A549 (cell line): ENCODE measurements around the gene MOB1A. TPM values are rescaled to one million over a fixed set of nuclear protein-coding genes. Genes with fewer than 3 reads are reported as not detected.

Source experiments
- ATAC-seq, 2 experiments: fragments of 200-7000 bp in 1 of 2; fragments of >200 bp in 1 of 2; cut with Nextera tagmentation in 1 of 2; cut with Tn5 transposase in 1 of 2; 3 replicates each; pipeline versions ENCODE4 v1.8.0 to v1.9.1; 2018 to 2020; ENCODE audit warnings: mild to moderate bottlenecking in 1 of 2, moderate library complexity in 1 of 2
- CTCF ChIA-PET: fragments of 300-600 bp; sonication (Branson Sonifier 250); formaldehyde crosslinking; extraction: SDS; loops from one replicate; lab custom pipeline; 2021; ENCODE audit warnings: antibody characterized with exemption, inconsistent platforms; lab: Yijun Ruan, JAX
- POLR2A ChIA-PET: fragments of 350-600 bp; formaldehyde crosslinking; extraction: SDS; loops from one replicate; lab custom pipeline; 2021; ENCODE audit warnings: antibody characterized with exemption, inconsistent platforms; lab: Yijun Ruan, JAX
- DNase-seq, 2 experiments: peaks; one replicate each; pipeline versions ENCODE4 v3.0.0 to v3.0.0-alpha.2; 2011 to 2016; ENCODE audit warnings: low read depth in 1 of 2, low spot score in 1 of 2
- FAIRE-seq: peaks from 2 replicates; lab custom pipeline; 2011; peaks lifted over from hg19 to GRCh38; lab: Jason Lieb, UNC
- H3K27ac ChIP-seq, 2 experiments: fragments of >200 bp; sonication (Bioruptor Twin); formaldehyde crosslinking; 3 replicates each; pipeline ENCODE4 v1.5.1; 2016 to 2017
- H3K4me1 ChIP-seq: fragments of >200 bp; sonication (Bioruptor Twin); formaldehyde crosslinking; 3 replicates; pipeline ENCODE4 v1.6.1; 2016
- H3K4me2 ChIP-seq: fragments of >200 bp; sonication (Bioruptor Twin); formaldehyde crosslinking; 3 replicates; pipeline ENCODE4 v1.6.1; 2016
- H3K4me3 ChIP-seq: fragments of >200 bp; sonication (Bioruptor Twin); formaldehyde crosslinking; 3 replicates; pipeline ENCODE4 v1.5.1; 2016
- H3K9me3 ChIP-seq: fragments of >200 bp; sonication (Bioruptor Twin); formaldehyde crosslinking; 3 replicates; pipeline ENCODE4 v1.6.1; 2016
- BCL3 ChIP-seq: fragments of >200 bp; sonication (Bioruptor Twin); formaldehyde crosslinking; IDR thresholded peaks from 3 replicates; pipeline ENCODE4 v1.6.1; 2016
- CBX2 ChIP-seq: fragments of 200-600 bp; sonication (generic); IDR thresholded peaks from 2 replicates; pipeline ENCODE4 v1.6.1; 2016; ENCODE audit warnings: low read depth, mild to moderate bottlenecking, borderline replicate concordance
- CEBPB ChIP-seq, 2 experiments: fragments of >200 bp in 1 of 2; sonication (Bioruptor Twin) in 1 of 2; formaldehyde crosslinking in 1 of 2; IDR thresholded peaks; 2 replicates each; pipeline ENCODE4 v1.6.1; 2012 to 2016
- EHF ChIP-seq: fragments of 250-450 bp; sonication (Bioruptor Pico); IDR thresholded peaks from 2 replicates; pipeline ENCODE4 v1.5.0; 2020; ENCODE audit warnings: mild to moderate bottlenecking
- FOSB ChIP-seq: fragments of 250-450 bp; sonication (Bioruptor Pico); IDR thresholded peaks from 2 replicates; pipeline ENCODE4 v1.5.0; 2020; ENCODE audit warnings: mild to moderate bottlenecking, moderate library complexity
- HDAC2 ChIP-seq: fragments of 200-600 bp; sonication (generic); IDR thresholded peaks from 2 replicates; pipeline ENCODE4 v1.6.1; 2016
- HES2 ChIP-seq: fragments of >200 bp; sonication (Bioruptor Twin); formaldehyde crosslinking; IDR thresholded peaks from 2 replicates; pipeline ENCODE4 v1.6.1; 2016
- HEYL ChIP-seq: fragments of 250-450 bp; sonication (Bioruptor Pico); IDR thresholded peaks from 2 replicates; pipeline ENCODE4 v1.8.0; 2021; ENCODE audit warnings: mild to moderate bottlenecking, moderate library complexity
- HOXA7 ChIP-seq: fragments of 250-450 bp; sonication (Bioruptor Pico); IDR thresholded peaks from 2 replicates; pipeline ENCODE4 v1.5.0; 2020; ENCODE audit warnings: mild to moderate bottlenecking, moderate library complexity
- JUNB ChIP-seq: fragments of >200 bp; sonication (Bioruptor Twin); formaldehyde crosslinking; IDR thresholded peaks from 2 replicates; pipeline ENCODE4 v1.6.1; 2016
- KDM5A ChIP-seq: fragments of 200-600 bp; sonication (generic); IDR thresholded peaks from 2 replicates; pipeline ENCODE4 v1.6.1; 2016; ENCODE audit warnings: antibody characterized with exemption, mild to moderate bottlenecking
- NFE2L2 ChIP-seq: fragments of 150-350 bp; conservative IDR thresholded peaks from 2 replicates; pipeline ENCODE4 v1.6.1; 2014; ENCODE audit warnings: low read length
- POLR2AphosphoS2 ChIP-seq: conservative IDR thresholded peaks from 2 replicates; pipeline ENCODE4 v1.6.1; 2012; ENCODE audit warnings: low read length, improper control_type of control experiment, inconsistent platforms
- RAD21 ChIP-seq, 2 experiments: fragments of >200 bp in 1 of 2; sonication (Bioruptor Twin) in 1 of 2; formaldehyde crosslinking in 1 of 2; IDR thresholded peaks in 1 of 2; conservative IDR thresholded peaks in 1 of 2; 2 replicates in 1 of 2; 3 replicates in 1 of 2; pipeline ENCODE4 v1.6.1; 2012 to 2018; ENCODE audit warnings: inconsistent platforms in 1 of 2
- RARB ChIP-seq: fragments of 250-450 bp; sonication (Bioruptor Pico); IDR thresholded peaks from 2 replicates; pipeline ENCODE4 v1.8.0; 2021; ENCODE audit warnings: mild to moderate bottlenecking, moderate library complexity
- RFX5 ChIP-seq: fragments of 450-650 bp; IDR thresholded peaks from 2 replicates; pipeline ENCODE4 v1.7.1; 2014; ENCODE audit warnings: antibody characterized with exemption, mild to moderate bottlenecking, moderate library complexity
- RNF2 ChIP-seq: fragments of 200-600 bp; sonication (generic); IDR thresholded peaks from 2 replicates; pipeline ENCODE4 v1.6.1; 2016; ENCODE audit warnings: low read depth, mild to moderate bottlenecking, antibody characterized with exemption, moderate library complexity, borderline replicate concordance
- SMC3 ChIP-seq: fragments of >200 bp; sonication (Bioruptor Twin); formaldehyde crosslinking; IDR thresholded peaks from 3 replicates; pipeline ENCODE4 v1.6.1; 2018; ENCODE audit warnings: inconsistent platforms
- SREBF2 ChIP-seq: fragments of 450-650 bp; IDR thresholded peaks from 2 replicates; pipeline ENCODE4 v1.6.1; 2014; ENCODE audit warnings: mild to moderate bottlenecking, moderate library complexity
- TP53 ChIP-seq: fragments of 250-450 bp; sonication (Bioruptor Pico); IDR thresholded peaks from 2 replicates; pipeline ENCODE4 v1.5.0; 2021; ENCODE audit warnings: mild to moderate bottlenecking, moderate library complexity
- ZFP36 ChIP-seq: fragments of 450-650 bp; IDR thresholded peaks from 2 replicates; pipeline ENCODE4 v1.6.1; 2014; ENCODE audit warnings: borderline replicate concordance; ENCODE audit not compliant: partially characterized antibody
- ZSCAN20 ChIP-seq: fragments of 250-450 bp; sonication (Bioruptor Pico); IDR thresholded peaks from 2 replicates; pipeline ENCODE4 v1.8.0; 2022; ENCODE audit warnings: mild to moderate bottlenecking, moderate library complexity
- WGBS: methylation state at CpG from one replicate; pipeline ENCODE4 v1.1.6; 2017; ENCODE audit errors: missing lambda C conversion rate; 5-methylcytosine and 5-hydroxymethylcytosine counted together
- polyA plus RNA-seq, 4 experiments: library from polyadenylated mRNA; depleted of rRNA in 3 of 4; stranded (reverse); fragments of >200 nt; fragmentation: RNase III in 1 of 4; extraction: RNeasy Plus Mini Kit Qiagen cat#74134 plus additional on column Dnase treatment in 1 of 4; gene quantifications; 2 replicates in 3 of 4; 3 replicates in 1 of 4; pipeline ENCODE4 v1.2.3, GENCODE V29; 2011 to 2017

Gene MOB1A
- polyA plus RNA-seq, 2 of the 4 experiments (the other 2 are of a cell fraction), result 72.6 to 108 TPM

- Histone ChIP-seq H3K9me3 (peaks cover 2% of the 10 kb centered on the region; the same call in 1 of the 3 replicates), H3K4me1 (no peaks in the 10 kb centered on the region), H3K4me3 (no peak overlapping the region)
- POLR2A ChIA-PET, result no interaction called here
- ATAC-seq, result no peak
- TF ChIP-seq SREBF2, result no peak
- TF ChIP-seq HES2, result no peak
- TF ChIP-seq JUNB, result no peak
- TF ChIP-seq ZFP36, result no peak
- TF ChIP-seq RARB, result no peak
- no peak for TF ChIP-seq HOXA7 (CRISPR knock-in tag)
- TF ChIP-seq FOSB (CRISPR knock-in tag), result no peak
- TF ChIP-seq POLR2AphosphoS2, result no peak
- TF ChIP-seq RAD21 (conservative IDR thresholded peaks at IDR 0.05 in 1 of 2, IDR thresholded peaks at IDR 0.05 in 1 of 2), result no peak
- TF ChIP-seq EHF (CRISPR knock-in tag), result no peak
- TF ChIP-seq, all 56 proteins: peak for 0
- CTCF ChIA-PET, result interaction anchor here (1.3 to 12.4 kb wide), 2 partner anchors 8 to 13 kb away, joined by 3 to 100 read pairs; partner anchors contain the start of gene BOLA3
- 94% methylated on average over 6 of the region's 6 CpGs for WGBS
- DNase-seq (no peak), FAIRE-seq (no peak)
- Histone ChIP-seq H3K27ac (no peak overlapping the region), H3K4me2 (no peak overlapping the region)
Observed at GRCh38 chr2:74162951-74163350, 15.7 kb downstream of the MOB1A start.

GRCh38 chr2:74155830-74156229 lies 22.8 kb downstream of the MOB1A start:
- Histone ChIP-seq H3K4me3 (no peak overlapping the region), H3K9me3 (no peaks in the 10 kb centered on the region), H3K4me2 (no peak overlapping the region), H3K27ac (no peak overlapping the region), H3K4me1 (no peaks in the 10 kb centered on the region)
- DNase-seq (no peak), FAIRE-seq (no peak), ATAC-seq (no peak)
- ChIA-PET POLR2A (interaction anchor here (1.2 to 1.3 kb wide), 2 partner anchors 22 to 35 kb away, joined by 4 to 6 read pairs; partner anchors contain the start of gene MOB1A), CTCF (interaction anchor here (0.6 to 2.8 kb wide), 3 partner anchors 8 to 375 kb away, joined by 3 to 9 read pairs (median 4); partner anchors contain the start of gene BOLA3)
- WGBS, result 90% methylated on average over 3 of the region's 3 CpGs
- TF ChIP-seq HEYL (CRISPR knock-in tag) (no peak), EHF (CRISPR knock-in tag) (no peak), HDAC2 (no peak), ZSCAN20 (CRISPR knock-in tag) (no peak), RFX5 (no peak), BCL3 (no peak)

- no peak overlapping the region for H3K27ac ChIP-seq
- TF ChIP-seq SMC3 (no peak), CBX2 (no peak), KDM5A (no peak), JUNB (no peak), ZFP36 (no peak), CEBPB (IDR thresholded peaks at IDR 0.05) (no peak), NFE2L2 (no peak), TP53 (no peak), RNF2 (no peak)
- TF ChIP-seq, all 56 proteins: peak for 0
- CTCF ChIA-PET, result interaction anchor here (3.5 to 6.7 kb wide), 3 partner anchors 11 to 330 kb away, joined by 18 to 100 read pairs (median 85); no protein-coding TSS in a partner anchor
- WGBS, result 87% methylated on average over 2 of the region's 2 CpGs
- FAIRE-seq, result no peak
- POLR2A ChIA-PET, result interaction anchor here (2.1 kb wide), 1 partner anchor 325 kb away, joined by 12 read pairs; the partner anchor contains the start of gene STAMBP
- H3K4me2 ChIP-seq, result no peak overlapping the region
- H3K4me1 ChIP-seq, result peaks cover 6% of the 10 kb centered on the region; the same call in 2 of the 3 replicates
- no peak overlapping the region for H3K4me3 ChIP-seq
- ATAC-seq, result no peak
- DNase-seq, result no peak
- H3K9me3 ChIP-seq, result no peaks in the 10 kb centered on the region
Observed at GRCh38 chr2:74152954-74153353, 25.7 kb downstream of the MOB1A start.
